Measurements from ENCODE around the gene PERM1.
"Not testable (repeated sequence)": the region's sequence is repeated elsewhere in the genome, so short reads cannot be mapped to it uniquely, and the experiment has no call there.

Gene PERM1

GRCh38 chr1:981955-982558 is at the start of gene PERM1:
TSS of gene PERM1 (minus strand) at chr1:982093. CDS start at chr1:981029, 1,064 bp downstream.
- Histone ChIP-seq H3K27me3 (replicated peaks) (peaks cover 3% of the 10 kb centered on the region), H3K4me3 (ENCODE audit: low read depth, low read length) (no peak within 1 kb of the TSS), H3K27ac (no peak within 1 kb of the TSS), H3K36me3 (replicated peaks) (no peaks in the 10 kb centered on the region)
- DNase-seq, result no peak
- no peak for TF ChIP-seq CTCF (IDR thresholded peaks at IDR 0.05; ENCODE audit: low read depth, low read length, missing control alignments)
- in situ Hi-C loops (cut with HindIII; ENCODE audit: low pct_ligation_motif_present, low sequenced_read_pairs), result no loop called here

- H3K27me3 ChIP-seq (replicated peaks); in situ Hi-C loops (cut with HindIII; ENCODE audit: low pct_ligation_motif_present, low sequenced_read_pairs); DNase-seq; H3K27ac ChIP-seq; H3K4me3 ChIP-seq (ENCODE audit: low read depth, low read length): not testable (repeated sequence)
- H3K36me3 ChIP-seq (replicated peaks), result peaks cover 20% of the 10 kb centered on the region
Measured at GRCh38 chr1:1030867-1031658, 49.2 kb upstream of the PERM1 start.

- H3K27me3 ChIP-seq (replicated peaks), result no peaks in the 10 kb centered on the region
- in situ Hi-C loops (cut with HindIII; ENCODE audit: low pct_ligation_motif_present, low sequenced_read_pairs), result no loop called here
- no peak for TF ChIP-seq CTCF (IDR thresholded peaks at IDR 0.05; ENCODE audit: low read depth, low read length, missing control alignments)
- DNase-seq, result no peak
- no peak overlapping the region for H3K4me3 ChIP-seq (ENCODE audit: low read depth, low read length)
- H3K27ac ChIP-seq, result no peak overlapping the region
- peaks cover 19% of the 10 kb centered on the region for H3K36me3 ChIP-seq (replicated peaks)
Measured at GRCh38 chr1:1027791-1028190, 45.9 kb upstream of the PERM1 start.

DNA sequence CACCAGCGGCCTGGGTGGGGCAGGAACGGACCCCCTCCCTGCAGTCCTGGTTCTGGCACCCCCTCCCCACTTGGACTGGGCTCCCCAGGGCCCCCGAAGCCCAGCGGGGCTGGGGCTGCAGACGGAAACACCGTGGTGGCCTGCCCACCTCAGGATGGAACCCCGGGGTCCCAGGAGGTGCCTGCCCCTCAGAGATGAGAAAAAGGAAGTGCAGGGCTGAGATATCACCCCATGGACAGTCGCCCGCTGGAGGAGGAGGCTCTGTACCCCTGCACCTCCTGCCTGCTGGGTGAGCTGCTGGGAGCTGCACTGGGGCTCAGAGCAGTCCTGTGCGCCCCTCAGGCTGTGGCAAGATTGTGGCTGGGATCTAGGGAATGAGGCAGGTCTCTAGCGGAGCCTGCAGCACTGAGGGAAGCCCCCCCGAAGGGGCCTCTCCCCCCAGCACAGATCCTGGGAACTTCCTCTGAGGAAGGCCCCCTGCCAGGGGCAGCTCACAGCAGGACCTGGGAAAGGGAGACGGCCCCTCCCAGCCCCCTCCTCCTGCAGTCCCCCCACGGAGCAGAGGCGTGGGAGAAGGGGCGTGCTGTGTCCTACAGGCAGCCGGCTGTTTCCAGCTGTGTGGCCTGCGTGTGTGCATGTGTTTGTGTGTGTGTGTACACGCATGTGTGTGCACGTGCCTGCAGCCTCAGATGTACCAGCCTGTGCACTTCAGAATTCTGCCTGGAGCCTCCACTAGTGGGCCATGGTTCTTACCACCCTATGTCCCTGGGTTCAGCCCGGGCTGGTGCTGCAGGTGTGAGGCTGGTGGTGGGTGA is 44.9 kb upstream of the PERM1 start:
- no peak for TF ChIP-seq CTCF (IDR thresholded peaks at IDR 0.05; ENCODE audit: low read depth, low read length, missing control alignments)
- in situ Hi-C loops (cut with HindIII; ENCODE audit: low pct_ligation_motif_present, low sequenced_read_pairs), result no loop called here
- no peaks in the 10 kb centered on the region for H3K27me3 ChIP-seq (replicated peaks)
- no peak overlapping the region for H3K4me3 ChIP-seq (ENCODE audit: low read depth, low read length)
- H3K36me3 ChIP-seq (replicated peaks), result peaks cover 19% of the 10 kb centered on the region
- no peak for DNase-seq
- H3K27ac ChIP-seq, result no peak overlapping the region

DNA sequence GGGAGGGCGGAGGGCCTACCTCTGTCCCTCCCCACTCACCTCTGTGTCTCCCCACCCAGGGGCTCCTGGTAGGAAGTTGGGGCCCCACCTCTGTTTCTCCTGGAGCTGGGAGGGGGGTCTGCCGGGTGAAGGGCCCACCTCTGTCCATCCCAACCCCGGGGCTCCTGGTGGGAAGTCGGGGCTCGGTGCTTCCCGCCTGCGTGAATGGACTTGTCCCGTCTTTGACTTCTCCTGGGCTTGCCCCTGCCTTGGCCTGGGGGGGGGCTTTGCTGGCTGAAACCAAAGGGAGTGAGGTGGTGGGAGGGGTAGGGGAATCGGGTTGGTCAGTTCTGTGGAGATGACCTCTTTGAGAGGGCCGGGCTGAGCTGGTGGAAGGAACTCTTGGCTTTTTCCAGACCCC is 43.8 kb upstream of the PERM1 start:
- Histone ChIP-seq H3K36me3 (replicated peaks) (peaks cover 19% of the 10 kb centered on the region), H3K27me3 (replicated peaks) (no peaks in the 10 kb centered on the region), H3K4me3 (ENCODE audit: low read depth, low read length) (no peak overlapping the region), H3K27ac (no peak overlapping the region)
- TF ChIP-seq CTCF (IDR thresholded peaks at IDR 0.05; ENCODE audit: low read depth, low read length, missing control alignments), result no peak
- no peak for DNase-seq
- in situ Hi-C loops (cut with HindIII; ENCODE audit: low pct_ligation_motif_present, low sequenced_read_pairs), result no loop called here
